Stimulated activated CD8-positive, alpha-beta memory T cell treated with anti-CD3 and anti-CD28 coated beads, Interleukin-12 subunit alpha, Interleukin-12 subunit beta, amount 100 ng/mL, for 4 hours (primary cell): ENCODE measurements around the gene KLHL6.

Experiments used
- DNase-seq: peaks from one replicate; pipeline ENCODE4 v3.0.0-alpha.2; 2020; ENCODE audit warnings: low read depth

The KLHL6 gene

GRCh38 chr3:183566880-183567279, 11.4 kb upstream of the KLHL6 start:
- no peak for DNase-seq

- no peak for DNase-seq
Measured at GRCh38 chr3:183564046-183564445, 8.5 kb upstream of the KLHL6 start.

GRCh38 chr3:183563536-183563874, 8.0 kb upstream of the KLHL6 start:
- DNase-seq: no peak

- DNase-seq: no peak
Measured at GRCh38 chr3:183560607-183561006, 5.1 kb upstream of the KLHL6 start.

- DNase-seq: no peak
Measured at GRCh38 chr3:183558495-183558894, 3.0 kb upstream of the KLHL6 start.

DNA sequence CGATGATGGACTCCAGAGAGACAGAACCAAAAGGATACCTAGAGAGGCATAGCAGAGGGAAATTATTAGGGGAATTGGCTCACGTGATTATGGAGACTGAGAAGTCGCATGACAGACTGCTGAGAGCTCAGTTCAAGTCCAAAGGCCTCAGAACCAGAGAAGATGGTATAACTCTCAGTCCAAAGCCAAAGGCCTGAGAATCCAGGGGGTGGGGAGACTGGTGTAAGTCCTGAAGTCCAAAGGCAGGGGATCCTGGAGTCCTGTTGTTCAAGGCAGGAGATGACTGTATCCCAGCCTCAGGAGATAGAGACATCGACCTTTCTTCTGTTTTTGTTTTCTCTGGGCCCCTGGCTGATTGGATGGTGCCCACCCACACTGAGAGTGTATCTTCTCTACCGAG, 1.2 kb upstream of the KLHL6 start:
- DNase-seq: no peak

GRCh38 chr3:183554377-183554776, 1.1 kb downstream of the KLHL6 start:
- DNase-seq: no peak

DNA sequence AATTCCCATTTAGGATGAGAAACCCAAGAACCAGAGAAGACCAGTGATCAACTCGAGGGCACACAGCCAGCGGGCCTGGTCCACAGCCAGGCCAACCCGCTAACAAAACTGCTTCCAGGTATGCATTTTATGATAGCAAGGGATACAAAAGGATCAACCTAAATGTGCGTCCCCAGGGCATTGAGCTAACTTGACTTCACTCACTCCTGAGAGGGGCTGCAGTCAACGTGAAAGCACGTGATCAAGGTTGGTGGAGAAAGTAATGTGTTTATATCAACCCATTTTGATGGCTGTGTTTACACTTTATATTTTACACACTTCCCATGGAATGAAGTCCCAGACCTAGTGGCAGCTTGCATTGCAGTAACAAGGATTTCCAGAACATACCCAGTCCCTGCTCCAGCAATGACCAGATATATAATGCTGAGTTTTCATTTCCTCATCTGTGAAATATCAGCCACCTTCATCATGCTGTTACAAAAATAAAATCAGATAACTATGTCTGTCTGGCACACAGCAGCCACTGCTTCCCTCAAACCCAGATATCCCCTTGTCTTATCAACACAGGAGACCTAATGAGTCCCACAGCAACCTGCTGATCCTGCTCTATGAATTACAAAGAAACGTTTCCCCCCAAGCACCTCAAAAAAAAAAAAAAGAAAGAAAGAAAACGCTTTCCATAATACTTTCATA, 2.0 kb downstream of the KLHL6 start:
- DNase-seq: no peak

DNA sequence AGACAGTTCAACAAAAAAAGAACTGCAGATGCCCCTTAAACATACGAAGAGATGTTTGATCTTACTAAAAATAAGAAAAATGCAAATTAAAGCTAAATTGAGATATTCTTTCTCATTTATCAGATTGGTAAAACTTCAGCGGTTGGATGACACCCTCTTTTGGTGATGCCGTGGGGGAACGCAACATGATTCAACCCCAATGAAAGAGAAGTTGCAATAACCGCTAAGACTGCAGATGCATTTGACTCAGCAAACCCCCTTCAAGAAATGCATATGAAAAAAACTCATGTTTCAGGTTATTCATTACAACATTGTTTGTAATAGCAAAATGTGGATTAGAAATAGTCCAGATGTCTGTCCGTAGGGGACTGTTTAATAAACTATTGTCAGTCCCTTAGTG, 3.6 kb downstream of the KLHL6 start:
- DNase-seq: no peak

- DNase-seq: no peak
Measured at GRCh38 chr3:183548262-183548769, 7.2 kb downstream of the KLHL6 start.

GRCh38 chr3:183546625-183547024, 8.9 kb downstream of the KLHL6 start:
- DNase-seq: no peak

DNA sequence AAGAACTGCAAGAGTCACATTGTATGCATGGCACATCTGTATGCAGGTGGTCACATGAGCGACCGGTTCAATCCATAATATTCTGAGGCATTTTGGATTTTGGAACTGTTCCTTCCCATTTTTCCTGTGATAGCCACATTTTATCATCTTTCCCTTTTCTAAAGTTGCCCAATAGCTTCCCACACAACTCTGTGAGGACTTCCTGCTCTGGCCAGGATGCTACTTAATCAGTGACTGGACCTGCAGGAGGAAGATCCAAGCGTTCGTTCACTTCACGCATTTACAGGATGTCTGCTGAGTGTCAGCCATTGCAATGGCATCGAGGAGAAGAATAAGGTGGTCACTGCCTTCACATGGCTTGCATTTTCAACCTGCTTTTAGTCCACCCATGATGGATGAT, 9.8 kb downstream of the KLHL6 start:
- DNase-seq: no peak

DNA sequence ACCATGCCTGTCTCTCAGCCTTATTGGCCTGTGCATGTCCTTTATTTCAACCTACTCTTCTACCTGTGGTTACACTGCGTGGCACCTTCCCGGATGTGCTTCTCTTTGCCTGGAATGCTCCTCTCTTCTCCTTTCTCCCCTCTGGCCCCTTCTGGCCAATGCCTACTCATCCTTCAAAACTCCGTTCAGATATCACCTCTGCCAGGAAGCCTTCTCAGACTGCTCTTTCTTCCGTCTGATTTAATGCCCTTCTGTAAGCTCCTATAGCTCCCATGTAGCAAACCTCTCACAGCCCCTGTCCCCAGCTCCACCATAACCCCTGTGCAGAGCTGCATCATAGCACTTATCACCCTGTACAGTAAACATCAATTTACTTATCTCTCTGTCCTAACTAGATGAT, 13.2 kb downstream of the KLHL6 start:
- no peak for DNase-seq

GRCh38 chr3:183541738-183542137, 13.8 kb downstream of the KLHL6 start:
- DNase-seq: no peak

- no peak for DNase-seq
Measured at GRCh38 chr3:183541235-183541655, 14.3 kb downstream of the KLHL6 start.

- DNase-seq: no peak
Measured at GRCh38 chr3:183540501-183541234, 14.8 kb downstream of the KLHL6 start.

GRCh38 chr3:183539811-183540210, 15.7 kb downstream of the KLHL6 start:
- no peak for DNase-seq

DNA sequence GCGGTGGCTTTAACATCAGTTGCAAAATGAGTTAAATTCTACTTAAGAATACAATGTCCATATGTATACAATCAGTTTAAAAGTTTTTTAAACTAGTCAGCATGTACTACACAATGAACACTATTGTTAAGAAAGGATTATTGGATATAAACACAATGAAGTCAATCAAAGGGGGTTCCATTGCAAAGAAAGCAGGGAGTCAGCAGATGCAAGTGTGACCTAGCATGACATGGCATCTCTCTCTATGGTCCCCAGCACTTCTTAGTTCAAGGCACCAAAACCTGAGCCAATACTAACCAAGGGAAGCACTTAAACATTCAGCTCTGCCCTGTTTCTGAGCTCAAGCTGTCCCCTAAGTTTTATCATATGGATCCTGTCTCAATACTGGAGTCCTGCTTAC, 17.0 kb downstream of the KLHL6 start:
- no peak for DNase-seq

DNA sequence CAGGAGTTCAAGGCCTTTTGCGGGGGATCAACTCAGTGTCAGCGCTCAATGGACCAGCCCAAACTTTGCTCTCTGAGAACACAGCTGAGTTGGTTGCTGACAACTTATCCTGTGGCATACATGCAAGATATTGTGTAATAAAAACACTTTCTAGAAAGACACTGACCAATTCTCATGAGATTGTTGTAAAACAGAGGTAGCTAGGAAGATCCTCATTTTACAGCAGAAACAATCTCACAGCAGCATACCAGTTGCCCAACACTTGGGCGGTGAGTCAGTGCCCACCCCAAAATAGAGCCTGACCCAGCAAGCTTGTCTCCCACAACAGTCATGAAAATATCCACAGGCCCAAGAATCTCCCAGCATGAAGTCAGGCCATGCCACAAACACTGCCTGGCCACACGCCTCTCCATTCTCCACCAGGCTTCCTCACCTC, 18.2 kb downstream of the KLHL6 start:
- no peak for DNase-seq

DNA sequence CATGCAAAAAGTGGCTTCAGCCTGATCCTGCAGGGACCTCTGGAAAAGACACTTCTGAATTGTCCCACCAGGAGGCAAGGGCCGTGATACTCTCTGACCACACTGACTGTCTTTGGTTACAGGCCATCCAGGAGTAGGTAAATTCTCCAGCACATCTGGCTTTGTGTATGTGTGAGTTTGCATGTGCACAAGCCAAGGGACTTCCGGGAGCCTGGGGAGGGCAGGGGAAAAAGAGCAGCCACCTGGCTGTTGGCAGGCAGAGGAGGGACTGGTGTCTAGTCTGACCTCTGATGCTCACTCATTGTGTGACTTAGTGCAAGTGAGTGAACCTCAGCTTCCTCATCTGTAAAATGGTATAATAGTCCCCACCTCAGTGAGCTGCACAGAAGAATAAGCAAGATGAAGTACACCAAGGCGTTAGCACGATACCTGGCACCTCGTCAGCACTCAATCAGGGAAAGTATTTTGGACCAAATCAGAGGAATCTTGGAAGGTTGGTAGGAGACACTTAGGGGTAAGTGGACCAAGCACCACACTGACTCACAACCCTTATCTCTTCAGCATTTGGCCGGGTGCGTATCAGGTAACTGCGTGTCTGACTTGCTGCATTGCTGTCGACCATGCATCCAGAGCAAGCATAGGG, 19.1 kb downstream of the KLHL6 start:
- DNase-seq: no peak

DNA sequence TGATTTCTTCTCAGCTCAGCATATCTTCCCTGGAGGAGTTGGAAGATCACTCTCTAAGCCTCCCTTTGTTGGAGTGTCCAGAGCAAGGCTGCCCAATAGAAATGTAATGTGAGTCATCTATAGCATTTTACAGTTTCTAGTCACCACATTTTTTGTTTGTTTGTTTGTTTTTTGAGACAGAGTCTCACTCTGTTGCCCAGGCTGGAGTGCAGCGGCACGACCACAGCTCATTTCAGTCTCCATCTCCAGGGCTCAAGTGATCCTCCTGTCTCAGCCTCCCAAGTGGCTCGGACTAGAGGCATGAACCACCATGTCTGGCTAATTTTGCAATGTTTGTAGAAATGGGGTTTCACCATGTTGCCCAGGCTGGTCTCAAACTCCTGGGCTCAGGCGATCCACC, 21.3 kb downstream of the KLHL6 start:
- no peak for DNase-seq

DNA sequence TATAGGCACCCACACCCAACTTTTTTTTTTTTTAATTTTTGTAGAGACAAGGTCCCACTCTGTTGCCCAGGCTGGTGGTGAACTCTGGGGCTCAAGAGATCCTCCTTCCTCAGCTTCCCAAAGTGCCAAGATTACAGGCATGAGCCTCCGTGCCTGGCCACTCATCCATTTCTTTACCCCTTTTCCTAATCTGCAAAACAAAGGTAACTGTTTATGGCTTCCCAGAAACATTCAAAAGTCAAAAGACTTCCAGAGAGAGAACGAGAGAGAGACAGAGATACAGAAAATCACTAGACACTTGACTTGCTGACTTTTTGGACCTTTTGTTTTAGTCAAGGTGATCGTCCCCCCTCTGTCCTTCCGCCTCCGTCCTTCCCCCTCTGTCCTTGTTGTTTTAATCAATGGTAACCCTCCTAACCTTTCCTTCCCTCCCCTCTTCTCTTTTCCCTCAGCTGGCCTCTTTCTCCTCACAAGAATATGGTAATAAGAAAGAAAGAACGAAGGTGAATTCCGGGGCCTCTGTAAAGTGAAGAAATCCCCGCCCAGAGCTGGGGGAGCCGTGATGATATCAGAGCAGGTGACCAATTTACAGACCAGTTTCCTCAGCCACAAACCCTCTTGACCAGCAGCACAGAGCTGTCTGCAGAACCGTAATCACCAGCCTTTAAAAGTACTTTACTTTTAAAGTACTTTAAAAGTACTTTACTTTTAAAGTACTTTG, 21.9 kb downstream of the KLHL6 start:
- DNase-seq: no peak
